Chondrocyte (in vitro differentiated cells): ENCODE data around the gene TRPM3. TPM values are rescaled to one million over a fixed set of nuclear protein-coding genes. Genes with fewer than 3 reads are reported as not detected.
A peak's percentile ranks its signal among the peaks of the same experiment; 100 is the strongest.

Source experiments
- DNase-seq: peaks from one replicate; pipeline ENCODE4 v3.0.0; 2021; ENCODE audit warnings: mixed read lengths, low spot score
- H3K27ac Mint-ChIP-seq: one replicate; pipeline ENCODE4 v1.8.0; 2021; ENCODE audit warnings: mild to moderate bottlenecking, moderate library complexity, mixed read lengths; ENCODE audit not compliant: unreplicated experiment
- H3K27me3 Mint-ChIP-seq: 2 replicates; pipeline ENCODE4 v1.8.0; 2021; ENCODE audit warnings: low read depth, mixed read lengths
- H3K36me3 Mint-ChIP-seq: 2 replicates; pipeline ENCODE4 v1.8.0; 2021; ENCODE audit warnings: low read depth, mixed read lengths
- H3K4me1 Mint-ChIP-seq: 2 replicates; pipeline ENCODE4 v1.8.0; 2021; ENCODE audit warnings: low read depth, mild to moderate bottlenecking, mixed read lengths
- H3K4me3 Mint-ChIP-seq: one replicate; pipeline ENCODE4 v1.8.0; 2021; ENCODE audit warnings: mild to moderate bottlenecking, moderate library complexity, mixed read lengths; ENCODE audit not compliant: unreplicated experiment
- H3K9me3 Mint-ChIP-seq: 2 replicates; pipeline ENCODE4 v1.8.0; 2021; ENCODE audit warnings: low read depth, mixed read lengths
- CTCF ChIP-seq: fragments of 200-600 bp; sonication (generic); IDR thresholded peaks from 2 replicates; pipeline ENCODE4 v1.5.0; 2021; ENCODE audit warnings: antibody characterized with exemption, mild to moderate bottlenecking, moderate library complexity
- total RNA-seq: library from RNA; stranded (reverse); gene quantifications from 3 replicates; pipeline ENCODE4 v1.2.1, GENCODE V29; 2021

TRPM3 gene
- total RNA-seq, 1 donor from 2014 or later = not detected

- no peak for DNase-seq
- H3K4me3 Mint-ChIP-seq = no peak overlapping the region
- no peak for TF ChIP-seq CTCF
- peaks cover 42% of the 10 kb centered on the region for H3K4me1 Mint-ChIP-seq
- H3K36me3 Mint-ChIP-seq = no peaks in the 10 kb centered on the region
- no peak overlapping the region for H3K27ac Mint-ChIP-seq
- H3K27me3 Mint-ChIP-seq = no peaks in the 10 kb centered on the region
- H3K9me3 Mint-ChIP-seq = no peaks in the 10 kb centered on the region
Observed at GRCh38 chr9:70539001-70539400, 582.4 kb downstream of the TRPM3 start.

- H3K4me1 Mint-ChIP-seq = peaks cover 48% of the 10 kb centered on the region
- no peak for TF ChIP-seq CTCF
- H3K36me3 Mint-ChIP-seq = no peaks in the 10 kb centered on the region
- H3K27me3 Mint-ChIP-seq = no peaks in the 10 kb centered on the region
- no peaks in the 10 kb centered on the region for H3K9me3 Mint-ChIP-seq
- no peak overlapping the region for H3K4me3 Mint-ChIP-seq
- no peak overlapping the region for H3K27ac Mint-ChIP-seq
- DNase-seq = no peak
Observed at GRCh38 chr9:70537084-70537483, 584.3 kb downstream of the TRPM3 start.

GRCh38 chr9:70535546-70536323 is 585.7 kb downstream of the TRPM3 start:
- no peak for DNase-seq
- Mint-ChIP-seq H3K4me1 (peaks cover 50% of the 10 kb centered on the region), H3K9me3 (no peaks in the 10 kb centered on the region), H3K27me3 (no peaks in the 10 kb centered on the region), H3K27ac (no peak overlapping the region), H3K4me3 (no peak overlapping the region), H3K36me3 (no peaks in the 10 kb centered on the region)
- TF ChIP-seq CTCF = no peak

GRCh38 chr9:70534471-70534870 is 587.0 kb downstream of the TRPM3 start:
- Mint-ChIP-seq H3K36me3 (no peaks in the 10 kb centered on the region), H3K4me1 (peaks cover 42% of the 10 kb centered on the region), H3K4me3 (no peak overlapping the region), H3K9me3 (no peaks in the 10 kb centered on the region), H3K27ac (peak overlapping the region; percentile 49), H3K27me3 (no peaks in the 10 kb centered on the region)
- no peak for TF ChIP-seq CTCF
- no peak for DNase-seq

- peak overlapping the region; percentile 78 for H3K27ac Mint-ChIP-seq
- no peaks in the 10 kb centered on the region for H3K9me3 Mint-ChIP-seq
- no peaks in the 10 kb centered on the region for H3K36me3 Mint-ChIP-seq
- no peak for DNase-seq
- TF ChIP-seq CTCF = no peak
- H3K27me3 Mint-ChIP-seq = no peaks in the 10 kb centered on the region
- H3K4me1 Mint-ChIP-seq = peaks cover 38% of the 10 kb centered on the region
- H3K4me3 Mint-ChIP-seq = no peak overlapping the region
Observed at GRCh38 chr9:70534061-70534460, 587.4 kb downstream of the TRPM3 start.
